HG03135 (cell line): ENCODE measurements around the gene NAPEPLD.
"Not testable (repeated sequence)": the region's sequence is repeated elsewhere in the genome, so short reads cannot be mapped to it uniquely, and the experiment has no call there.

Source experiments
- ATAC-seq: cut with Tn5 transposase; IDR thresholded peaks from one replicate; pipeline ENCODE4 v1.9.1; 2021; ENCODE audit warnings: mild to moderate bottlenecking, moderate library complexity; ENCODE audit not compliant: unreplicated experiment

The NAPEPLD gene

DNA sequence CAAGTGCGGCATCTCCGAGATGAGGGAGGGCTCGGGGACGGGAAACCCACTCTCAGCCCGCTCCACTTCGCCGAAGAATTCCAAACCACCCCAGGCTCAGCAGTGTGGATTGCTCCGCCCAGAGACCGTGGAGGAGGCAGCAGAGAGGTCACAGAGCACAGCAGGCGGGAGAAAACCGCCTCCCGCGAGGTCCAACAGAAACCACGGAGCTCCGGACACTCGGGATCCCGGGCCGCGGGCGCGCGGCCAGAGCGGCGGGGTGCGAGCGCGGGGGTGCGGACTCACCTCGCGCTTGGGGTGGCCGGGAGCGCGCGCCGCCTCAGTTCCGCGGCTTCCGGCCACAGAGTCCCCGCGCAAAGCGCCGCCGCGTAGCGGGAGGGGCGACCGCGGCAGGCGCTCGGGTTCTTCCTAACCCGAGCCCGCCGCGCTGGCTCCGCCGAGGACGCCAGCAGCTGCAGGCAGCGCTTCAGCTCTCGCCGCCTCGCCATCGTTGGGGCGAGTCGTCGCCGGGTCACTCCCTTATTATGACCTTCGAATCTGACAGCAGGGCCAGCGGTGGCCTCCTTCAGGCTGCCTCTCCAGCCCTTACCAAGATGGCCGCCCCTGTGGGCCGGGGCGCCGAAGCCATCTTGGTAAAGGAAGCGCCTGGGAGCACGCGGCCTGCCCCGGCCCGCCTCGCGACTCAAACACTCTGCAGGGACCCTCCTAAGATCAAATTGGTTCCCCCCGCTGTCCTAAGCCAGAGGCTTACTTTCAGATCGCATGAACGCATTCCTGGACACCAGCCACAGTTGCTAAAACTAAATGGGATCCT lies at the start of gene NAPEPLD:
TSS of gene NAPEPLD (minus strand) at position 106 of the 814 bp plus-strand sequence. CDS start 20,323 bp downstream, outside the sequence.
- ATAC-seq = peak; percentile 88

DNA sequence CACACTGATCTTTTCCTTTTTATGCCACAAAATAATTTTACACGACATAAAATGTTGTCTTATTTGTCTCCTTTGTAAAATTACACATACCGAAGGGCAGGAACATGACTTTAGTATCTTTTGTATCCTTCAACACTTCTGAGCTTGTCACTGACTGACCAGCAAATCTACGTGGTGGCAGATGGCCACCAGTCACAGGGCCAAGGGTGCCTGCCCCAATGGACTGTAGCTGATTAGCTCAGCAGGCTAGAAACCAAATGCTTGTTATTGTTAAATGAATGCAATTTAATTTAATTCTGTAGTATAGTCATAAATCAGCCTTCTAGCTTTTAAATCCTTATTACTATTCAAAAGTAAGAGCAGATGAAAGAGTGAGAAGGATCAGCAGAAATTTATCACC lies 49.2 kb upstream of the NAPEPLD start:
- not testable (repeated sequence) for ATAC-seq

DNA sequence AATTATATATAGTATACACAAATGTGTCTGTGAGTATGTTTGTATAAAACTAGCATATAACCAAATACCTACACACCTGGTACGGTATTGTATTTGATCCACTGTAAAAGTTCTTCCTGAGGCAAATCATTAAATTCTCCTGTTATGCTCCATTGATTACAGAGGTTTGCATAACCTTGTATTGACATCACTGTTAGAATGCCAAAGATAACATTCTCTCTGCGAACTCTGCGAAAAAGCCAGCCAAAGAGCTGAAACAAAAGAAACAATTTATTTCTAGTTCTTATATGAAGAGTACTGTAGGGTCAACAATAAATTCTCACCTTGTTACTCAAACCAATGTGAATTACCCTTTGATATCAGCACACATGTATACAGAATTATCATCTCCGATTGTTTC lies 46.5 kb upstream of the NAPEPLD start:
- ATAC-seq = not testable (repeated sequence)

DNA sequence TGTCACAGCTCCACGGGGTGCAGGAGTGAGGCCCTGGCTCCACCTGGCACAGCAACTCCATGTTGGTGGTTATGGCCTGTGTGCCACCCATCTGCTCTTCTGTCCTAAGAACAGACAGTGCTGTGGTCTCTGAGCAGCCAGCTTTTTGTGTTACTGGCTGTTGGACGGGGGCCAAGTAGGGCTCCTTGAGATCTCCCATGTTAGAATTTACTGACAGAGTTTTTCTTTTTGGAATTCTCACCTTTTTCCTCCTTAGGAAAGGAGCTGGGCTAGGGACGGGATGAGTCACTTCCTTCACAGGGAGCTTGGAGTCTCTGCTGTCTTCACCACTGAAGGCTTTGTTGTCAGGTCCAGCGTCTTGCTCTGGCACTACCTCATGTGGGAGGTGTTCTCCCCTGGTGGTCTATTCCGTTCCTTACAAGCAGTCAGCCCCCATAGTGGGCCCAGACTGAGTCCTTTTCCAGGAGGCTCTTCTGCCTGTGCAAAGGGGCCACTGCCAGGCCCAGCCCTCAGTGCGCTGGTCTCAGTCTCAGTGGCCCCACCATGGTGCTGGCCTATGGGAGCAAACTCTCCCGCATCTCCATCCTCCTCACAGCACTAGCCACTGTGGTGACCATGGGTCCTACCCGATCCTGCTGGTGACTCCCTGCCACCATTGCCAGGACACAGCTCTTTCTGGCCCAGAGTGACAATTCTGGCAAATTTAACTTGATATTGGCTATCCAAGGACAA lies 23.7 kb upstream of the NAPEPLD start:
- not testable (repeated sequence) for ATAC-seq

- not testable (repeated sequence) for ATAC-seq
Observed at GRCh38 chr7:103171695-103172414, 23.0 kb upstream of the NAPEPLD start.

DNA sequence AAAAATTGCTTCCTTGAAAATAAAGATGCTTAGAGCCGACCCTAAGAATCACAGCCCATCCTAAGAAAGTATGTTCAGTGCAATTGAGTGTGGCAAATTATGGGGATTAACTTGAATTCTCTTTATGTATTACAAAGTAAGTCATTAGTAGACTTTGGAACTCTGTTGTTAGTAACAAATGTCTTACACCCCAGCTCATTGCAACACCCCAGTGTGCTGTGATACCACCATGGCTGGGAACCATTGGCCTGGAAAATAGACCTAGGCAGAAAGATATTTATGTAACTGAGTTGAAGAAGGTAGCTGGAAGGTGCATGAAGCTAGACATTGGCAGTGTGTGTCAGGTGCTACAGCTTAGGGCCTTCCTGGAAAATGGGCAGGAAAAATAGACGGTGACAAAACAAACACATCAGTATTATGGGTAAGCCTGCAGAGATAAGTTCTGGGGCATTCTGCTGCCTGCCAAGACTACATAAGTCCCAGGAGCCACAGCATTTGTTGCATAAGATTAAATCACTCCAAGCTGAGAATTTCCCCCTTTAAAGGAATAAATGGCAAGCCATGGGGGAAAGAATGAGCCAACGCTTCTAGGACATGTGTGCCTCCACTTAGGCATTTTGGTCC lies 18.1 kb upstream of the NAPEPLD start:
- not testable (repeated sequence) for ATAC-seq

GRCh38 chr7:103163087-103163825 lies 14.4 kb upstream of the NAPEPLD start:
- ATAC-seq = not testable (repeated sequence)

GRCh38 chr7:103162641-103163040 lies 13.7 kb upstream of the NAPEPLD start:
- not testable (repeated sequence) for ATAC-seq

- ATAC-seq = not testable (repeated sequence)
Observed at GRCh38 chr7:103161998-103162616, 13.2 kb upstream of the NAPEPLD start.

DNA sequence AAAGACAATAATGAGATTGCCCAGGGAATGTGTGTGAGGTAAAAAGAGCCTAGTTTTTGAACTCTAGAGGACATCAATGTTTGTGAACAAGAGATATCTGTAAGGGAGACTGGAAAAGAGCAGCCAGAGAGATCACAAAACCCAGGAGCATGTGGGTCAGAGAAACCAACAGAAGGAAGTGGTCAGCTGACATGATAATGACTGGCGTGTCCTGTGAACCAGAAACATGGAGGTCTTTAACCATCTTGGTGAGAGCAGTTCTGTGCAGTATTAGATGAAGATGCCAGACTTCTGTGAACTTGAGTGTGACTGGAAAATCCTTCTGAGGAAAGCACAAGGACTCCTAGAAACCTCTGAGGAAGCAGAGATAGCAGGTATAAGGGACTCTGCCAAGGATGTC lies 10.2 kb upstream of the NAPEPLD start:
- ATAC-seq = not testable (repeated sequence)

GRCh38 chr7:103155331-103156024 lies 6.6 kb upstream of the NAPEPLD start:
- ATAC-seq = not testable (repeated sequence)

GRCh38 chr7:103154042-103154441 lies 5.1 kb upstream of the NAPEPLD start:
- ATAC-seq = no peak

GRCh38 chr7:103152744-103153617 lies 4.1 kb upstream of the NAPEPLD start:
- not testable (repeated sequence) for ATAC-seq

DNA sequence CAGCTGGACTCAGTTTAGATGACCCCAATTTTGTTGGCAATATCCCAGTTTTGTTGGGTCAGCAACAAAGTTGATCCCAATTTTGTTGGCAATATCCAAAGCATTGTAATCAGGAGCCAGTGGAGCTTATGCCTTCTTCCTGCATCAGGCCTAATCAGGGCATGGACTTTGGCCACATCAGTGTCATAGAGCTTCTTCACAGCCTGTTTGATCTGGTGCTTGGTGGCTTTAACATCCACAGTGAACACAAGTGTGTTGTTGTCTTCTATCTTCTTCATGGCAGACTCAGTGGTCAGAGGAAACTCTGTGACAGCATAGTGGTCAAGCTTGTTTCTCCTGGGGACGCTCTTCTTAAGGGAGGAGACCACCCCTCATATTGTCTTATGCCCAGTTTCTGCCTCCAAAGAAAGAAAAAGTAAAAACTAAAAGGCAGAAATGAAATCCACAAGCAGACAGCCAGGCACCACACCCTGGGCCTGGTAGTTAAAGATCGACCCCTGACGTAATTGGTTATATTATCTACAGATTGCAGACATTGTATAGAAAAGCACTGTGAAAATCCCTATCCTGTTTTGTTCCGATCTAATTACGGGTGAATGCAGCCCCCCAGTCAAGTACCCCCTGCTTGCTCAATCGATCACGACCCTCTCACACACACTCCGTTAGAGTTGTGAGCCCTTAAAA lies 3.2 kb upstream of the NAPEPLD start:
- not testable (repeated sequence) for ATAC-seq

DNA sequence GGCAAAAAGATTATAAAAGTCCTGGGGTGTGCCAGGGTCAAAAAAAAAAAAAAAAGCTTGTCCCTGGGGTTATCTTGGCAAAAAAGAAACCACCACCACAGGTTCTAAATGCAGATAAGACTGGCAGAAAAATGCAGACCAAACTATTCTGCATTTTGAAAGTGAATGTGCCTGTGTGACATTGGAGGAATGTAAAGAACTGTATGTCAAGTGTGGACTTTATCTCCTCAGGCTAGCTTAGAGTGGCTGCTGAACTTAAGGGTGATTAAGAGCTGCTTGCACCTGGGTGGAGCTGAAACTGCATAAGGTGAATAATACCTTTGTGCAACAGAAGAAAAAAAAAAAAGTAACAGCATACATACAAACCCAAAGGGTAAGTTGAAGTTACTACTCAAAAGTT lies 1.3 kb upstream of the NAPEPLD start:
- ATAC-seq = no peak

DNA sequence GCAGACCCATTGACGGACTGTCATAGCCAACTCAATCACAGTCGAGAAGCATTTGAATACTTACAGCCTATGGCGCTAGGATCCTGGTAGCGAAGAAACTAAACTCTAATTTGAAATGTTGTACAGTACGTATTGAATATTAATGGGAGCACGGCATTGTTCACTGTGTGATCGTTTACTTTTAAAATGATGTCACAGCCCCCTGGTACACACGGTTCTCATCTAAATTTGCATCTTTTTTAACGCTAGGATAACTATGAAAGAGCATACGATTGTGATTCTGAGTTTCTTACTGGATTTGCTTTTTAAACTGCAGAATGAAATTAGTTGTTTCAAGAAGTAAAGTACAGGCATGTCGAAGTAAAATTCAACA lies 895 bp upstream of the NAPEPLD start:
- ATAC-seq = peak; percentile 8

DNA sequence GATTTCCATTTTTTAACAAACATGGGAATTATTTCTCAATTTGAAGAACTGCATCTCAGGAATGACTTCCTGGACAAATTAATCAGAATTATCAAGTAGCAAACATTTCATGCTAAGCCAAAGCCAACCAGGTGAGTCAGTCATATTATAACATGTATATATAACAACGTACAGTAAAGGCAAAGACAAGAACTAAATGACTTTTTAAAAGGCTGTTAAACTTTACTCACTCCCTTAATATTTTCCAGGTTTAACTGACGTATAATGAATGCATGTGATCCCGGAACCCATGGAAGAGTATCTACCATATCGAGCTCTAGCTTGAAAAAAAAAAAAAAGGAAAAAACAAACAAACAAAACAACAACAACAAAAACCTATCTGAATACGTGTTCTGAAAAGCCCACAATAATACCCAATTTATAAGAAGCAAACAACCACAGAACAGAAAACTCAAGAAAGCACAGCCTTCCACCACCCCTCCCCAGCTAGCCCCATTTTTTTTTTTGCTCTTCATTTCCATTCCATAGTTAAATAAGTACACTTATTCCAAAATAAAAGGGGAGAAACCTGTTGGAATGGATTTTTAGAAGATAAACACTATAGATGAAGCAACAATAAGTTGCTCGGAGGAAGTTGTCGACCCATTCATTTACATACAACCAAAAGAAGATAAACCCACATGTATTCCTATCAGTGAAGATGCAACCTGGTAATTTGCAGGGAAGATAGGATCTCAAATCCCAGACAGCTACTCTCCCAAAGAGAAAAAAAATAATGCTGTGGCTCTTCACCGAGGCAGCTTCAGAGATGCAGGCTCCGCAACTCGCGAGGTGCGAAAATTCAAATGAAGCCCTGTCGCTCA lies 537 bp downstream of the NAPEPLD start:
- no peak for ATAC-seq
